Kidney epithelial cell (primary cell): ENCODE measurements around the gene PRAMEF27. TPM values are rescaled to one million over a fixed set of nuclear protein-coding genes. Genes with fewer than 3 reads are reported as not detected.
"Not testable (repeated sequence)": the region's sequence is repeated elsewhere in the genome, so short reads cannot be mapped to it uniquely, and the experiment has no call there.

ENCODE experiments used
- DNase-seq: peaks from one replicate; pipeline ENCODE4 v3.0.0-alpha.2; 2010; ENCODE audit warnings: low read depth
- H3K27me3 ChIP-seq: 2 replicates; pipeline ENCODE4 v1.6.0; 2011; ENCODE audit warnings: low read length; ENCODE audit not compliant: control insufficient read depth, insufficient read depth
- H3K36me3 ChIP-seq: 2 replicates; pipeline ENCODE4 v1.5.1; 2011; ENCODE audit warnings: low read length; ENCODE audit not compliant: control insufficient read depth, insufficient read depth
- H3K4me3 ChIP-seq: 2 replicates; pipeline ENCODE4 v1.5.1; 2011; ENCODE audit warnings: low read depth, mild to moderate bottlenecking, control low read depth, low read length
- total RNA-seq: library from RNA; depleted of rRNA; stranded (reverse); fragments of >200 nt; gene quantifications from 2 replicates; pipeline ENCODE4 v1.2.3, GENCODE V29; 2015

The PRAMEF27 gene
- total RNA-seq, result not detected in 2 replicates

DNA sequence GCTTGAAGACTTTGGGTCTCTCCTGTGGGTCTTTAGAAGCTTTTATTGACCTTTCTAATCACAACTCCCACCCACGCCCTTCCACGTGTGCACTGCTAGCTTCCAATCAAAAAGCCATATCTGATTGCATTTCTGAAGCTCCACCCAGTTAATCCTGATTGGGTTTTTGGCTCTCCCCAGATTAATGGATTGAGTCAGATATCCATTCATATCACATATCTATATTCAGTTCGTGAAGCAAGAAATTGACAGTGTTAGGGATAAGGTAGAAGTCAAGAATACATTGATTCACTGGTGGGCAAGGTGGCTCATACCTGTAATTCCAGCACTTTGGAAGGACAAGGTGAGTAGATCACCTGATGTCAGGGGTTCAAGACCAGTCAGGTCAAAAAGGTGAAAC, at the start of gene PRAMEF27:
PRAMEF27 (minus strand) TSS at position 101 of the 400 bp plus-strand sequence. CDS start 2,916 bp downstream, outside the sequence.
- not testable (repeated sequence) for H3K36me3 ChIP-seq, H3K4me3 ChIP-seq, DNase-seq, H3K27me3 ChIP-seq

DNA sequence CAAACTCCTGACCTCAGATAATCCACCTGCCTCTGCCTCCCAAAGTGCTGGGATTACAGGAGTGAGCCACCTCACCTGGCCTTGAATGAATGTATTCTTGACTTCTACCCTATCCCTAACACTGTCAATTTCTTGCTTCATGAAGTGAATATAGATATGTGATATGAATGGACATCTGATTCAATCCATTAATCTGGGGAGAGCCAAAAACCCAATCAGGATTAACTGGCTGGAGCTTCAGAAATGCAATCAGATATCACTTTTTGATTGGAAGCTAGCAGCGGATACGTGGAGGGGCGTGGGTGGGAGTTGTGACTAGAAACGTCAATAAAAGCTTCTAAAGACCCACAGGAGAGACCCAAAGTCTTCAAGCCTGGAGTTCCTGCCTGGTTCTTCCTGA, 14.1 kb upstream of the PRAMEF27 start, which contains the start of gene PRAMEF25:
PRAMEF25 (plus strand) TSS at position 301 of the 400 bp plus-strand sequence. CDS start 2,920 bp downstream, outside the sequence.
- DNase-seq, H3K36me3 ChIP-seq, H3K27me3 ChIP-seq, H3K4me3 ChIP-seq: not testable (repeated sequence)

DNA sequence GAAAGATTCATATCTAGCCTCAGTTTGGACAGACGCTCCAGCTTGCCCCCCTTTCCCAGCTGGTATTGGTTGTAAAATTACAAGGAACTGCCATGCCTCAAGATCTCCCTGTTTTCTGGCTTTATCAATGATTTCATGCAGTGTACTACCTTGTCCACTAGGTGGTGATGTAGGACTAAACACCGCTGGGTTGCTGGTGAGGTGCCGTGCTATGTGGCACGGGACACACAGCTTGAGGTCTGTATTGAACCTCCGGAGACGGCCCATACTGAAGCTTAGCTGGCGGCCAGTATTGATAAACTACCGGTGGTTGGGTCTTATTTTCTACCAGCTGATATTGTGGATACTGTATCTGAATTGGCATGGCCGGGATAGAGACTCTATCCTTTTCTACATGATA, 36.5 kb downstream of the PRAMEF27 start:
- DNase-seq, H3K27me3 ChIP-seq, H3K36me3 ChIP-seq, H3K4me3 ChIP-seq: not testable (repeated sequence)

DNA sequence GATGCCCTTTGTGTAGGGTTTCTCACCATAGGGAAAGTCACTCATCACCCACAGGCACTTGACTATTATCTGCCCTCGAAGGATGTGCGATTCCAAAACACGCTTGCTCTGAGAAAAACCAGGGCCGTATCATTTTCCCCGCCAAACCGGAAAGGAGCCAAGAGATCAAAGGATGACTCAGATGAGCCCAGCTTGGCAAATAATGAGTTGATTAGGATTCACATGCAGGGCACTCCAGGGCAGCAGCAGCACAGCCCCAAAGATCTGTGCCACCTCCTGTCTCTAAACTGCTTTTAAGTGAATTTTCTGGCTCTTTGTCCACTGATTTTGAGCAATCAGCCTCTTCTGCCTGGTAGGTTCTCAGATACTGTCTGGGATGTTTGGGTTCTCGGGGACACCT, 44.4 kb downstream of the PRAMEF27 start:
- not testable (repeated sequence) for H3K36me3 ChIP-seq, H3K4me3 ChIP-seq, DNase-seq, H3K27me3 ChIP-seq

DNA sequence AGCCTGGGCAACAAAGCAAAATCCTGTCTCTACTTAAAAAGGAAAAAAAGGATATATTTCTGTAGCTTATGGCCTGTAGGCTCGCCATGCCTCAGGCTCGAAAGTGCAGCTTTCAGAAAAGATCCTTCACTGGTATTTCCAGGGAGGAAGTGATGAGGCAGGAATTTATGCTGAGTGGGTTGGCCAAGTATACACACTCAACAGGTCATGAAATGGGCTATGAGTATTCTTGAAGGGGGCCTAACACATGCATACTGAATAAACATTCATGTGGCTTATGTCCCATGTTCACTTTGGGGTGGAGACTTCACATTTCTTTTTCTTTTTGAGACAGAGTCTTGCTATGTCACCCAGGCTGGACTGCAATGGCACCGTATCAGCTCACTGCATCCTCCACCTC, 47.0 kb downstream of the PRAMEF27 start:
- H3K4me3 ChIP-seq, H3K27me3 ChIP-seq, H3K36me3 ChIP-seq, DNase-seq: not testable (repeated sequence)

DNA sequence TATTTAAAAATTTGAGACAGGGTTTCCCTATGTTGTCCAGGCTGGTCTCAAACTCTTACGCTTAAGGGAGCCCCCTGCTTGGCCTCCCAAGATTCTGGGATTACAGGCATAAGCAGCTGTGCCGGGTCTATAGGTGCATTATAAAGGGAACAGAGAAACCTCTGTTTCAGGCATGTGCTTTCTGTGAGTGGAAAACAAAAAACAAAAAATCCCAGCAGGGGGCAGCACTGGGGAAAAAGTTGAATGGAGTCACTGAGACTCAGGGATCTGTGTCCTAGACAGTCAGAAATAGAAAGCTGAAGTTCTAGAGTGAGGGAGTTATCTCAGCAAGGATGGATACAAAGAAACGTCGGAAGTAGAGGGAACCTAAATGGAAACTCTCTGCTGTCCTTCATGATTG, 50.6 kb downstream of the PRAMEF27 start:
- H3K36me3 ChIP-seq, DNase-seq, H3K4me3 ChIP-seq, H3K27me3 ChIP-seq: not testable (repeated sequence)

Other genes with a start within 250 kb of the PRAMEF27 start
- not detected in 2 replicates for gene PRAMEF11, start 225.2 kb downstream of the PRAMEF27 start, total RNA-seq
- gene HNRNPCL1, start 207.9 kb downstream of the PRAMEF27 start, total RNA-seq, result not detected in 2 replicates
- not detected in 2 replicates for gene PRAMEF2, start 199.5 kb downstream of the PRAMEF27 start, total RNA-seq
- not detected in 2 replicates for gene PRAMEF4, start 170.4 kb downstream of the PRAMEF27 start, total RNA-seq
- gene PRAMEF10, start 158.3 kb downstream of the PRAMEF27 start, total RNA-seq, result not detected in 2 replicates
- gene PRAMEF7, start 140.0 kb downstream of the PRAMEF27 start, total RNA-seq, result 0.08 TPM in 1 of 2 replicates, not detected in the other
- not detected in 2 replicates for gene PRAMEF6, start 109.0 kb downstream of the PRAMEF27 start, total RNA-seq
- gene HNRNPCL3, start 4.2 kb upstream of the PRAMEF27 start, total RNA-seq, result not detected in 2 replicates
- not detected in 2 replicates for gene PRAMEF25, start 14.2 kb upstream of the PRAMEF27 start, total RNA-seq
- not detected in 2 replicates for gene HNRNPCL2, start 60.3 kb upstream of the PRAMEF27 start, total RNA-seq
- gene PRAMEF26, start 99.4 kb upstream of the PRAMEF27 start, total RNA-seq, result not detected in 2 replicates
- gene HNRNPCL4, start 109.1 kb upstream of the PRAMEF27 start, total RNA-seq, result not detected in 2 replicates
- not detected in 2 replicates for gene PRAMEF9, start 115.3 kb upstream of the PRAMEF27 start, total RNA-seq
- not detected in 2 replicates for gene PRAMEF13, start 144.8 kb upstream of the PRAMEF27 start, total RNA-seq
- not detected in 2 replicates for gene PRAMEF18, start 169.6 kb upstream of the PRAMEF27 start, total RNA-seq
- gene PRAMEF5, start 197.6 kb upstream of the PRAMEF27 start, total RNA-seq, result not detected in 2 replicates
- gene PRAMEF8, start 228.6 kb upstream of the PRAMEF27 start, total RNA-seq, result not detected in 2 replicates
- not detected in 2 replicates for gene PRAMEF33, start 247.0 kb upstream of the PRAMEF27 start, total RNA-seq